Endothelial cell of umbilical vein (primary cell): ENCODE results near the gene NHSL2. TPM values are rescaled to one million over a fixed set of nuclear protein-coding genes. Genes with fewer than 3 reads are reported as not detected.

Source experiments
- BruUV-seq: library from RNA; stranded (reverse); fragments of 400-500 nt; replicated peaks from 2 replicates; lab custom pipeline; 2021; lab: Mats Ljungman, UMichigan
- CTCF ChIA-PET: fragments of 300-600, 350-600 bp; sonication (Branson Sonifier 250); formaldehyde crosslinking; loops from one replicate; lab custom pipeline; 2021; ENCODE audit warnings: antibody characterized with exemption, inconsistent platforms; lab: Charles Lee
- POLR2A ChIA-PET: fragments of 300-600, 350-600 bp; sonication (Branson Sonifier 250); formaldehyde crosslinking; loops from one replicate; lab custom pipeline; 2021; ENCODE audit warnings: antibody characterized with exemption, inconsistent platforms; lab: Charles Lee
- DNase-seq: peaks from one replicate; pipeline ENCODE4 v3.0.0-alpha.2; 2011; ENCODE audit warnings: low read depth, low spot score
- FAIRE-seq: peaks from 2 replicates; lab custom pipeline; 2011; peaks lifted over from hg19 to GRCh38; lab: Jason Lieb, UNC
- H2AFZ ChIP-seq: 2 replicates; pipeline ENCODE4 v1.6.0; 2012; ENCODE audit warnings: low read depth, low read length, control low read depth, inconsistent platforms
- H3K27ac ChIP-seq: 2 replicates; pipeline ENCODE4 v1.5.1; 2011; ENCODE audit warnings: low read depth, mild to moderate bottlenecking, control low read depth, low read length, moderate library complexity; ENCODE audit not compliant: insufficient read depth
- H3K27me3 ChIP-seq, 2 experiments: 2 replicates each; pipeline versions ENCODE4 v1.6.0 to v1.6.1; 2011; ENCODE audit warnings: low read length in 2 of 2, mixed read lengths in 1 of 2; ENCODE audit not compliant: control insufficient read depth in 2 of 2, insufficient read depth in 2 of 2
- H3K36me3 ChIP-seq, 2 experiments: 2 replicates in 1 of 2; 3 replicates in 1 of 2; pipeline ENCODE4 v1.5.1; 2011; ENCODE audit warnings: low read length in 2 of 2, mild to moderate bottlenecking in 1 of 2, moderate library complexity in 1 of 2; ENCODE audit not compliant: control insufficient read depth in 2 of 2, insufficient read depth in 2 of 2; ENCODE audit errors: extremely low read depth in 1 of 2
- H3K4me1 ChIP-seq: 3 replicates; pipeline ENCODE4 v1.5.1; 2011; ENCODE audit warnings: mild to moderate bottlenecking, low read length; ENCODE audit not compliant: control insufficient read depth, insufficient read depth; ENCODE audit errors: extremely low read depth
- H3K4me2 ChIP-seq: 2 replicates; pipeline ENCODE4 v1.6.1; 2011; ENCODE audit warnings: low read length, control low read depth, mixed read lengths; ENCODE audit not compliant: insufficient read depth
- H3K4me3 ChIP-seq, 3 experiments: fragments of 200-600 bp in 1 of 3; sonication (generic), shearing (Covaris generic) in 1 of 3; replicated peaks in 1 of 3; 2 replicates each; pipeline ENCODE4 v1.5.1; 2011 to 2016; ENCODE audit warnings: control low read depth in 3 of 3, low read length in 3 of 3, mild to moderate bottlenecking in 2 of 3, inconsistent platforms in 1 of 3, low read depth in 1 of 3, moderate library complexity in 1 of 3; ENCODE audit not compliant: insufficient read depth in 1 of 3
- H3K79me2 ChIP-seq: 2 replicates; pipeline ENCODE4 v1.6.0; 2012; ENCODE audit warnings: low read length, inconsistent platforms; ENCODE audit not compliant: control insufficient read depth, insufficient read depth
- H3K9ac ChIP-seq: replicated peaks from 2 replicates; pipeline ENCODE3; 2011; ENCODE audit warnings: low read length, control low read depth; ENCODE audit not compliant: insufficient read depth; ENCODE audit errors: extremely low read depth
- H3K9me1 ChIP-seq: replicated peaks from 3 replicates; pipeline ENCODE4 v1.6.0; 2011; ENCODE audit warnings: mild to moderate bottlenecking, low read length; ENCODE audit not compliant: control insufficient read depth, insufficient read depth; ENCODE audit errors: extremely low read depth
- H3K9me3 ChIP-seq: replicated peaks from 2 replicates; pipeline ENCODE4 v1.5.1; 2012; ENCODE audit warnings: low read length, inconsistent platforms; ENCODE audit not compliant: control insufficient read depth, insufficient read depth
- H4K20me1 ChIP-seq: replicated peaks from 2 replicates; pipeline ENCODE3; 2011; ENCODE audit warnings: mild to moderate bottlenecking, low read length; ENCODE audit not compliant: control insufficient read depth, insufficient read depth; ENCODE audit errors: extremely low read depth
- EZH2 ChIP-seq: IDR thresholded peaks from 2 replicates; pipeline ENCODE4 v1.6.1; 2012; ENCODE audit warnings: borderline replicate concordance, low read depth, mild to moderate bottlenecking, moderate library complexity, low read length, inconsistent platforms; ENCODE audit not compliant: severe bottlenecking
- FOS ChIP-seq: IDR thresholded peaks from 2 replicates; pipeline ENCODE4 v1.6.1; 2011; ENCODE audit warnings: mild to moderate bottlenecking, low read length, moderate library complexity, borderline replicate concordance; ENCODE audit not compliant: insufficient read depth
- GATA2 ChIP-seq: IDR thresholded peaks from 2 replicates; pipeline ENCODE4 v1.7.0; 2011; ENCODE audit warnings: low read depth, mild to moderate bottlenecking, moderate library complexity, mixed read lengths, low read length; ENCODE audit not compliant: insufficient read length, insufficient read depth
- JUN ChIP-seq: IDR thresholded peaks from 2 replicates; pipeline ENCODE4 v1.6.1; 2011; ENCODE audit warnings: borderline replicate concordance, low read depth; ENCODE audit not compliant: insufficient read length, insufficient read depth
- MYC ChIP-seq: IDR thresholded peaks from one replicate; pipeline ENCODE4 v1.6.1; 2011; ENCODE audit warnings: mild to moderate bottlenecking, low read depth, low read length
- POLR2A ChIP-seq: IDR thresholded peaks from 2 replicates; pipeline ENCODE4 v1.6.1; 2012; ENCODE audit warnings: low read depth, mild to moderate bottlenecking, control low read depth, low read length
- POLR2AphosphoS5 ChIP-seq: IDR thresholded peaks from 2 replicates; pipeline ENCODE4 v1.6.1; 2012; ENCODE audit warnings: low read depth, mild to moderate bottlenecking, control low read depth, low read length, moderate library complexity; ENCODE audit not compliant: insufficient read depth
- dilution Hi-C: fragments of 300-500 bp; cut with MboI; formaldehyde crosslinking; loops from one replicate; pipeline ENCODE4 v1.15.0; 2019; ENCODE audit warnings: low sequenced_read_pairs; ENCODE audit not compliant: extremely low pct_ligation_motif_present
- intact Hi-C: fragments of 100-400 bp; cut with micrococcal nuclease; formaldehyde crosslinking; loops from one replicate; pipeline ENCODE4 v1.10.0; 2022
- polyA plus RNA-seq, 4 experiments: library from polyadenylated mRNA; depleted of rRNA in 3 of 4; stranded (reverse) in 3 of 4; unstranded in 1 of 4; fragments of >200 nt; gene quantifications; 2 replicates each; pipeline versions ENCODE4 v1.2.1 to v1.2.3, GENCODE V29; 2011 to 2012; ENCODE audit warnings: missing spikeins in 1 of 4
- total RNA-seq: library from RNA; stranded (reverse); gene quantifications from 2 replicates; pipeline ENCODE4 v1.2.3, GENCODE V29; 2021
- TF ChIP-seq, protein P1 (sequence below): IDR thresholded peaks from 2 replicates; pipeline ENCODE4 v1.6.1; 2011; ENCODE audit not compliant: insufficient read depth, insufficient read length
- TF ChIP-seq, protein P2 (sequence below), 2 donors: IDR thresholded peaks; 1 replicate in 1 of 2; 2 replicates in 1 of 2; pipeline ENCODE4 v1.5.1; 2011; ENCODE audit warnings: low read length in 2 of 2, mild to moderate bottlenecking in 2 of 2, moderate library complexity in 2 of 2, control low read depth in 1 of 2, inconsistent platforms in 1 of 2, low read depth in 1 of 2; ENCODE audit not compliant: insufficient read depth in 1 of 2; ENCODE audit errors: extremely low read depth in 1 of 2

NHSL2 gene
- total and polyA plus RNA-seq, 2 donors (not counting 3 experiments of a cell fraction or from before 2014, with no cell fraction given), result 23.5 to 49.9 TPM

DNA sequence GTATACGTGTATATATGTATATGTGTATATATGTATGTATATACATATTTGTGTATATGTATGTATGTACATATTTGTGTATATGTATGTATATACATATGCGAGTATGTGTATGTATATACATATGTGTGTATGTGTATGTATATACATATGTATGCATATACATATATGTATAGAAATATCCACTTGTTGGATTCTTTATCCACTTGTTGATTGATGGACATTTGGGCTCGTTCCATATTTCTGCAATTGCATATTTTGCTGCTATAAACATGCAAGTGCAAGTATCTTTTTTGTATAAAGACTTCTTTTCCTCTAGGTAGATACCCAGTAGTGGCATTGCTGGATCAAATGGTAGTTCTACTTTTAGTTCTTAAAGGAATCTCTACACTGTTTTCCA, 25.5 kb upstream of the NHSL2 start:
- Histone ChIP-seq H3K4me3 (no peak overlapping the region), H3K79me2 (no peaks in the 10 kb centered on the region), H3K9me3 (no peaks in the 10 kb centered on the region), H3K27ac (no peak overlapping the region), H2AFZ (no peak overlapping the region), H3K4me1 (no peaks in the 10 kb centered on the region), H4K20me1 (no peaks in the 10 kb centered on the region), H3K36me3 (no peaks in the 10 kb centered on the region), H3K9me1 (no peaks in the 10 kb centered on the region), H3K4me2 (no peak overlapping the region), H3K9ac (no peak overlapping the region), H3K27me3 (no peaks in the 10 kb centered on the region)
- no peak for FAIRE-seq
- no peak for DNase-seq
- intact Hi-C loops (no loop called here), dilution Hi-C loops (no loop called here)
- CTCF ChIA-PET, result no interaction called here
- POLR2A ChIA-PET, result no interaction called here
- no peak for TF ChIP-seq MYC
- TF ChIP-seq POLR2AphosphoS5, result no peak
- TF ChIP-seq, protein P1, sequence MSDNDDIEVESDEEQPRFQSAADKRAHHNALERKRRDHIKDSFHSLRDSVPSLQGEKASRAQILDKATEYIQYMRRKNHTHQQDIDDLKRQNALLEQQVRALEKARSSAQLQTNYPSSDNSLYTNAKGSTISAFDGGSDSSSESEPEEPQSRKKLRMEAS, result no peak
- no peak for TF ChIP-seq POLR2A
- TF ChIP-seq, protein P2, sequence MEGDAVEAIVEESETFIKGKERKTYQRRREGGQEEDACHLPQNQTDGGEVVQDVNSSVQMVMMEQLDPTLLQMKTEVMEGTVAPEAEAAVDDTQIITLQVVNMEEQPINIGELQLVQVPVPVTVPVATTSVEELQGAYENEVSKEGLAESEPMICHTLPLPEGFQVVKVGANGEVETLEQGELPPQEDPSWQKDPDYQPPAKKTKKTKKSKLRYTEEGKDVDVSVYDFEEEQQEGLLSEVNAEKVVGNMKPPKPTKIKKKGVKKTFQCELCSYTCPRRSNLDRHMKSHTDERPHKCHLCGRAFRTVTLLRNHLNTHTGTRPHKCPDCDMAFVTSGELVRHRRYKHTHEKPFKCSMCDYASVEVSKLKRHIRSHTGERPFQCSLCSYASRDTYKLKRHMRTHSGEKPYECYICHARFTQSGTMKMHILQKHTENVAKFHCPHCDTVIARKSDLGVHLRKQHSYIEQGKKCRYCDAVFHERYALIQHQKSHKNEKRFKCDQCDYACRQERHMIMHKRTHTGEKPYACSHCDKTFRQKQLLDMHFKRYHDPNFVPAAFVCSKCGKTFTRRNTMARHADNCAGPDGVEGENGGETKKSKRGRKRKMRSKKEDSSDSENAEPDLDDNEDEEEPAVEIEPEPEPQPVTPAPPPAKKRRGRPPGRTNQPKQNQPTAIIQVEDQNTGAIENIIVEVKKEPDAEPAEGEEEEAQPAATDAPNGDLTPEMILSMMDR (IDR thresholded peaks at IDR 0.05; ENCODE audit: extremely low read depth in 1 of 2, insufficient read depth in 1 of 2, low read depth in 1 of 2, low read length in 2 of 2), result no peak
- TF ChIP-seq GATA2, result no peak
- TF ChIP-seq JUN, result no peak
- TF ChIP-seq EZH2, result no peak
- no peak for TF ChIP-seq FOS
- BruUV-seq, result no TSS peak
